HepG2 (cell line): ENCODE measurements around the gene DUSP21.

Source experiments
- CBX2 ChIP-seq, 2 experiments: fragments of 200-600 bp in 1 of 2; sonication (generic); formaldehyde crosslinking in 1 of 2; IDR thresholded peaks; 2 replicates each; pipeline versions ENCODE4 v1.7.0 to v1.8.1; 2018 to 2022; ENCODE audit warnings: low read depth in 2 of 2, low read length in 1 of 2, mild to moderate bottlenecking in 1 of 2, missing genetic modification reagents in 1 of 2
- EP300 ChIP-seq, 3 experiments: sonication (generic) in 1 of 3; formaldehyde crosslinking in 1 of 3; IDR thresholded peaks; 2 replicates each; pipeline versions ENCODE4 v1.5.1 to v1.6.1; 2011 to 2020; ENCODE audit warnings: low read depth in 2 of 3, low read length in 2 of 3, borderline replicate concordance in 1 of 3, improper control_type of control experiment in 1 of 3, mild to moderate bottlenecking in 1 of 3, missing genetic modification reagents in 1 of 3, moderate library complexity in 1 of 3
- ETV6 ChIP-seq: sonication (generic); formaldehyde crosslinking; conservative IDR thresholded peaks from 2 replicates; pipeline ENCODE4 v1.4.0; 2020; ENCODE audit warnings: missing genetic modification reagents
- IRF2 ChIP-seq: IDR thresholded peaks from 2 replicates; pipeline ENCODE4 v1.6.1; 2018; ENCODE audit warnings: missing genetic modification reagents, missing compliant biosample characterization
- POLR2A ChIP-seq, 2 experiments: IDR thresholded peaks; 2 replicates each; pipeline ENCODE4 v1.6.1; 2011; ENCODE audit warnings: low read depth in 2 of 2, low read length in 2 of 2, mild to moderate bottlenecking in 1 of 2, moderate library complexity in 1 of 2; ENCODE audit not compliant: insufficient read depth in 1 of 2
- RFX5 ChIP-seq: IDR thresholded peaks from 2 replicates; pipeline ENCODE4 v1.6.1; 2011; ENCODE audit warnings: low read depth, low read length, improper control_type of control experiment
- SMAD1 ChIP-seq: sonication (generic); formaldehyde crosslinking; IDR thresholded peaks from 2 replicates; pipeline ENCODE4 v1.4.0; 2020; ENCODE audit warnings: missing genetic modification reagents, low read depth, mild to moderate bottlenecking, borderline replicate concordance
- SRF ChIP-seq: IDR thresholded peaks from 2 replicates; pipeline ENCODE4 v1.6.1; 2011; ENCODE audit warnings: mild to moderate bottlenecking, low read depth, low read length, moderate library complexity
- TBL1XR1 ChIP-seq: fragments of 150-350 bp; IDR thresholded peaks from 2 replicates; pipeline ENCODE4 v1.6.1; 2014; ENCODE audit warnings: borderline replicate concordance, low read length; ENCODE audit not compliant: partially characterized antibody
- ZNF205 ChIP-seq: IDR thresholded peaks from 2 replicates; pipeline ENCODE4 v1.6.1; 2018; ENCODE audit warnings: missing biosample characterization, missing genetic modification reagents
- TF ChIP-seq, protein P1 (sequence below): IDR thresholded peaks from 2 replicates; pipeline ENCODE4 v1.6.1; 2012; ENCODE audit warnings: inconsistent platforms
- TF ChIP-seq, protein P2 (sequence below): sonication (generic); formaldehyde crosslinking; IDR thresholded peaks from 2 replicates; pipeline ENCODE4 v1.5.0; 2020; ENCODE audit warnings: missing genetic modification reagents
- TF ChIP-seq, protein P3 (sequence below): sonication (generic); formaldehyde crosslinking; IDR thresholded peaks from 2 replicates; pipeline ENCODE4 v1.5.0; 2020; ENCODE audit warnings: mild to moderate bottlenecking, missing genetic modification reagents, moderate library complexity
- TF ChIP-seq, protein P4 (sequence below): IDR thresholded peaks from 2 replicates; pipeline ENCODE4 v1.6.1; 2016

DNA sequence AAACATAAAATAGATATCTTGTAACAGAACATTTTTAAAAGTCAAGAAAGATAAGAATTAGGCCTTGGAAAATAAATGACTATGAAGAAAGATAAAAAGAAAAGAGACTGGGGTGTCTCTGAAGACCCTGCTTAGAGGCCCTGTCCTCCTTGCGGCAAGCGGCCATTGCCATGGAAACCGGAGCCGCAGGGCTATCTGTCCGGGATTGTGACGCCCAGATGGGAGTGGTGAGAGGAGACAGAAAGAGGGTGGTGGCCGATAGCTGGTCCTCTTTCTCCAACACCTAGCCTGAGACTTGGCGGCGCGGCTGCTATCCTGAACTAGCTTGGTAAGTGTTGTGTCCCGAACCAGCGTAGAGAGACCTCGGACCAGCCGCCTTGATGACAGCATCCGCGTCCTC, at the start of gene DUSP21:
- TF ChIP-seq, protein P1, sequence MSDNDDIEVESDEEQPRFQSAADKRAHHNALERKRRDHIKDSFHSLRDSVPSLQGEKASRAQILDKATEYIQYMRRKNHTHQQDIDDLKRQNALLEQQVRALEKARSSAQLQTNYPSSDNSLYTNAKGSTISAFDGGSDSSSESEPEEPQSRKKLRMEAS = no peak
- TF ChIP-seq SMAD1 (no peak), RFX5 (no peak), CBX2 (IDR thresholded peaks at IDR 0.05; ENCODE audit: low read depth, low read length) (no peak), CBX2 (CRISPR knock-in tag; IDR thresholded peaks at IDR 0.05; ENCODE audit: low read depth) (no peak), ZNF205 (CRISPR knock-in tag) (no peak), SRF (no peak), EP300 (IDR thresholded peaks at IDR 0.05; ENCODE audit: low read depth in 2 of 2, low read length in 2 of 2) (no peak), EP300 (CRISPR knock-in tag; IDR thresholded peaks at IDR 0.05; ENCODE audit: borderline replicate concordance) (no peak), TBL1XR1 (no peak), POLR2A (IDR thresholded peaks at IDR 0.05; ENCODE audit: insufficient read depth in 1 of 2, low read depth in 2 of 2, low read length in 2 of 2) (no peak), ETV6 (CRISPR knock-in tag) (no peak), IRF2 (no peak)
- TF ChIP-seq, protein P2, sequence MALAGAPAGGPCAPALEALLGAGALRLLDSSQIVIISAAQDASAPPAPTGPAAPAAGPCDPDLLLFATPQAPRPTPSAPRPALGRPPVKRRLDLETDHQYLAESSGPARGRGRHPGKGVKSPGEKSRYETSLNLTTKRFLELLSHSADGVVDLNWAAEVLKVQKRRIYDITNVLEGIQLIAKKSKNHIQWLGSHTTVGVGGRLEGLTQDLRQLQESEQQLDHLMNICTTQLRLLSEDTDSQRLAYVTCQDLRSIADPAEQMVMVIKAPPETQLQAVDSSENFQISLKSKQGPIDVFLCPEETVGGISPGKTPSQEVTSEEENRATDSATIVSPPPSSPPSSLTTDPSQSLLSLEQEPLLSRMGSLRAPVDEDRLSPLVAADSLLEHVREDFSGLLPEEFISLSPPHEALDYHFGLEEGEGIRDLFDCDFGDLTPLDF = no peak
- TF ChIP-seq, protein P3, sequence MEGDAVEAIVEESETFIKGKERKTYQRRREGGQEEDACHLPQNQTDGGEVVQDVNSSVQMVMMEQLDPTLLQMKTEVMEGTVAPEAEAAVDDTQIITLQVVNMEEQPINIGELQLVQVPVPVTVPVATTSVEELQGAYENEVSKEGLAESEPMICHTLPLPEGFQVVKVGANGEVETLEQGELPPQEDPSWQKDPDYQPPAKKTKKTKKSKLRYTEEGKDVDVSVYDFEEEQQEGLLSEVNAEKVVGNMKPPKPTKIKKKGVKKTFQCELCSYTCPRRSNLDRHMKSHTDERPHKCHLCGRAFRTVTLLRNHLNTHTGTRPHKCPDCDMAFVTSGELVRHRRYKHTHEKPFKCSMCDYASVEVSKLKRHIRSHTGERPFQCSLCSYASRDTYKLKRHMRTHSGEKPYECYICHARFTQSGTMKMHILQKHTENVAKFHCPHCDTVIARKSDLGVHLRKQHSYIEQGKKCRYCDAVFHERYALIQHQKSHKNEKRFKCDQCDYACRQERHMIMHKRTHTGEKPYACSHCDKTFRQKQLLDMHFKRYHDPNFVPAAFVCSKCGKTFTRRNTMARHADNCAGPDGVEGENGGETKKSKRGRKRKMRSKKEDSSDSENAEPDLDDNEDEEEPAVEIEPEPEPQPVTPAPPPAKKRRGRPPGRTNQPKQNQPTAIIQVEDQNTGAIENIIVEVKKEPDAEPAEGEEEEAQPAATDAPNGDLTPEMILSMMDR = no peak
- TF ChIP-seq, protein P4, sequence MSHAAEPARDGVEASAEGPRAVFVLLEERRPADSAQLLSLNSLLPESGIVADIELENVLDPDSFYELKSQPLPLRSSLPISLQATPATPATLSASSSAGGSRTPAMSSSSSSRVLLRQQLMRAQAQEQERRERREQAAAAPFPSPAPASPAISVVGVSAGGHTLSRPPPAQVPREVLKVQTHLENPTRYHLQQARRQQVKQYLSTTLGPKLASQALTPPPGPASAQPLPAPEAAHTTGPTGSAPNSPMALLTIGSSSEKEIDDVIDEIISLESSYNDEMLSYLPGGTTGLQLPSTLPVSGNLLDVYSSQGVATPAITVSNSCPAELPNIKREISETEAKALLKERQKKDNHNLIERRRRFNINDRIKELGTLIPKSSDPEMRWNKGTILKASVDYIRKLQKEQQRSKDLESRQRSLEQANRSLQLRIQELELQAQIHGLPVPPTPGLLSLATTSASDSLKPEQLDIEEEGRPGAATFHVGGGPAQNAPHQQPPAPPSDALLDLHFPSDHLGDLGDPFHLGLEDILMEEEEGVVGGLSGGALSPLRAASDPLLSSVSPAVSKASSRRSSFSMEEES = no peak
